Activated CD8-positive, alpha-beta memory T cell treated with anti-CD3 and anti-CD28 coated beads, Interleukin-2, amount 50 U/mL, for 24 hours (primary cell): Measurements from ENCODE around the gene ATF3.

Experiments
- DNase-seq: peaks from one replicate; pipeline ENCODE4 v3.0.0-alpha.2; 2020; ENCODE audit errors: extremely low read depth

ATF3 gene

DNA sequence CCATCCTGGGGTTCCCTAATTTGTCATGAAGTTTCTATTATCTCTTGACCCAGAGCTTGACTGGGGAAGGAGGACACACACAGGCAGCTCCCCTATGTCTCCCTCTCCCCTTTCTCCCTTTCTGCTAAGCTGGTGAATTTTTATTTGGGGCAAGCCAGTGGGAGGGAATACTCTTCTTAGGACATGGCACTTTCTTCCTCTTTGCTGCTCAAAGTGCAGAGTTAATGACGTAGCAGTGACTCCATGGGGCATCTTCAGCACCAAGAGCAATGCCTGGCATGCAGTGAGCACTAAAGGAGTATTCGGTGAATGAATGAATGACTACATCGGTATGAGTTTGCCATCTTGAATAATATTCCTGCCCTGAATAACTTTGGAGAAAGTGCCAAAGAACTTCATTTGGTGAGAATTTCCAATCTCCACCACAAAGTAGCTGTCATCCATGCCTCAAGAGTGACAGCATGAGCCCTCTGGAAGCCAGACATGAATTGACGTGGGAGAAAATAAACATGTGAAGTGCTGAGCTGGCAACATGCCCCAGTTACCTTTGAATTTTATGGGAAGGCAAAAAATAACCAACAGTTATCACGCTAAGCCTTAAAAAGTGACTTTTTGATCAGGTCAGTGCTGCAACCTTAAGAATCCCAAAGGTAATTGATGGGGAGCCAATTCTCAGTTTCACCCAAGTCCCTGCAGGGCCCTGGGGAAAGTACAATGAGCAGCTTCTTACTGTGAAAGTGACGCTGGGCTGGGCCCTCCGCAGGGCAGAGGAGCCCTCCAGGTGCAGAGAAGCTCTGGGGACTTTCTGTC, 22.1 kb upstream of the ATF3 start:
- no peak for DNase-seq

DNA sequence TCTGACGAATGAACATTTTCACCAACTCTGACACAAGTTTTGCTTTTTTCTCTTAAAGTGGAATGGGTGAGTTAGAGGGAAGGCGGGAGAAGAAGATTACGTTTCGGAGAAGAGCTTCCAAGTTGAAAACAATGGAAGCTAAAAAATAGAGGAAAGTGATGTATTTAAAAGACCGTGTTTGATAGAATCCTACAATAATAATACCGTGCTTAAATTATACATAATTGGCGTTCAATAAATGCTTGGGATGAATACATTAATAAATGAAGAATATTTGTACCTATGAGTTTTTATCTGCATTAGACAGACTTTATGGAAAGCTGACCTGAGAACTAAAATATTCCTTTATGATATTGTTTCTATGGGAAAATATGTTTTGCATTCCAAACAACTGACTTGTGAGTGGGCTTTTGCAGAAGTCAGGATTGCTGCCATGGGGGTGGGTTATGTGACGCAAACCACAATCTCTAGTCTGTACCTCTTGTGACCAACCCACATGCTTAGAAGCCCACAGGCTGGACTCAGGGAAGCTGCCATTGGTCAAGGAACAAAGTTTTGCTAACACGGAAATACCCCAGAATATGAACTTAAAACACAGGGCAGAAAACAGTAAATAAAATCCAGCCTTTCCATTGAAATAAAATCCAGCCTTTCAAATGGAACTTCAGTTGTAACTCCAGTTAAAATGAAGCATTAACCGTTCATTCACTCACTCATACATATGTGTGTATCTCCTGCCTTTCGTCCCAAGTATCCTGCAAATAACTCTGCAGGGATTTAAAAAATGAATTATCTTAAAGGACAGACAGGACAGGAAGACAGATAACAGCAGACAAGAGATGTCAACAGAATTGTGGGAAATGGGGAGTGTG, 21.3 kb upstream of the ATF3 start:
- DNase-seq = no peak

DNA sequence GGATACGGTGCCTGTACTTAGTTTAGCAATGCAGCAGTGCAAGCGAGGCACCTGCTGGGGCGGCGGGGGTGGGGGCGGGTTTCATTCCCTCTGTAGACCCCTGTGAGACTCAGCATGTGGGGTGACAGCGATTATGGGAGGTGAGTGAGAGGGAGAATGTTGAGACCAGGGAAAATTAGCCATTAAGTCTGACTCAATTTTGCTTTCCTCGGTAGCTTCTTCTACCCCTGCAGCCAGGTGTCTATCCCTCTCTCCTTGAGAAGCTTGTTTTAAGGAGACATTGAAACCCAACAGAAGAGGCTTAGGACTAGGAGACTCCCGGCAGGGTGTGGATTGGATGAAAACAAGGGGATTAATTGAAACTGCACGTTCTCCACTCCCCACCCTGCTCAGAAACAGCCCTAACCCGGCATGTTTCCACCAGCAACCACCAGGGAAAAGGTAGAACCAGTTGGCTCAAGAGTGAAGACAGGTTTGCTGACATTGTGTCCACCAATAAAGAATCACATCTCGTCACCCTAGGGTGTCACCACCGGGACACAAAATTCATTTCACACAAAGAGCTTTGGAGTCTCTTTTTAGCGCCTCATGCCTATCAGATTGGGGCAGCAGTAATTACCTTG, 20.6 kb upstream of the ATF3 start:
- no peak for DNase-seq

DNA sequence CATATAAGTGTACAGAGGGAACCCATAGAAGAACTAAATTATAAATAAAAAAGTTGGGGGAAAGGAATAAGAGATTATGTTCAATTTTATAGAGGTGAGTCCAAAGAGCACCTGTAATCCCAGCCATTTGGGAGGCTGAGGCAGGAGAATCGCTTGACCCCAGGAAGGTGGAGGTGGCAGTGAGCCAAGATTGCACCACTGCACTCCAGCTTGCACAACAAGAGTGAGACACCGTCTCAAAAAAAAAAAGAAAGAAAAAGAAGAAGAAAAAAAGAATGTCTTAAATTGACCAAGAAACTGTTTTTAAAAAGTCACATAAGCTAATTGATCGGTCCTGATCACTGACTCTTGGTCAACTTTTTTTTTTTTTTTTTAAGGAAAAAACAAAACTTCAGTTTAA, 19.1 kb upstream of the ATF3 start:
- DNase-seq = no peak

DNA sequence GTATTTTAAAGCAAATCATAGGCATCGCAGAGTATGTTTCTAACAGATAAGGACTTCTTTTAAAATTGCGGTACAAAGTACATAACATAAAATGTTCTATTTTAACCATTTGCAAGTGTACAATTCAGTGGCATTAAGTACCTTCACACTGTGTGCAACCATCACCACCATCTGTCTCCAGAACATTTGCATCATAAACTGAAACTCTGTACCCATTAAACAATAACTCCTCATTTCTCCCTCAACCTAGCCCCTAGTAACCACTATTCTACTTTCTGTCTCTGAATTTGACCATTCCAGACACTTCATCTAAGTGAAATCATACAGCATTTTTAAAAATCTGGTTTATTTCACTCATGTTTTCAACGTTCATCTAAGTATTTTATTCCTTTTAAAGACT, 16.6 kb upstream of the ATF3 start:
- DNase-seq = no peak

DNA sequence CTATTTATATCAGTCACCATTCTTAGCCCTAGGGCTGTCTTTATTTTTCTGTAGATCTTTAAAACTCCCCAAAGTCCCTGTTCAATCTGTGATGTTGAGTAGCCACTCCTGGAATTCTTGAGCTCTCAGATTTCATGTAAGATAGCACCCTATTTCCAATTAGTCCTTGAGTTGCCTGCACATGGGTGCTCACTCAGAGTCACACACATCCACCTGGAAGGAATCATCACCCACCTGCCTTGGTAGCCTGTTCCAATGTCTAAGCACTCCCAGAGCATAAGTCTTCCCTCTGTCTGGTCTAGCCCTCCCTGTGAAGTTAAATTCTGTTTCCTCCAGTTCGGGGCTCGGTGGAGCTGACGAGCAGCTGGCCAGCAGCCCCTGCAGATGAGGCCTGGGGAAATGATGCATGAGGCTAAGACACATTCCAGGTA, 14.7 kb upstream of the ATF3 start:
- no peak for DNase-seq

DNA sequence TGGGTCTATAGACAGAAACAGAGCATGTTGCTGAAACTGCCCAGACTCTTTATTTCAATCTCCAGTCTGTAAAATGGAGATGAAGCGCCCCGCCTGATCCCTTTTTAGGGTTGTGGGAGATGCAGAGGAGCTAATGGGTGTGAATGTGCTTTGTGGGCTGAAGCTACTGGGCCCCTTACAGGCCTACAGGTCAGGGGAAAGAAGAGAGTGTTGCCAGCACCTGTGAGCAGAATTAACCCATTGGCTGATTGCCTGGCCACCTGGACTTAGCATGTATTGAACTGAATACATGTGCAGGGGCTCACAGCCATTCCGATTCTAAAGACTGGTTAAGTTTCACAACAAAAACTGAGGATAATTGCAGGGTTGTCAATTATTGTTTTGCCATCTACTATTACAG, 13.9 kb upstream of the ATF3 start:
- no peak for DNase-seq

DNA sequence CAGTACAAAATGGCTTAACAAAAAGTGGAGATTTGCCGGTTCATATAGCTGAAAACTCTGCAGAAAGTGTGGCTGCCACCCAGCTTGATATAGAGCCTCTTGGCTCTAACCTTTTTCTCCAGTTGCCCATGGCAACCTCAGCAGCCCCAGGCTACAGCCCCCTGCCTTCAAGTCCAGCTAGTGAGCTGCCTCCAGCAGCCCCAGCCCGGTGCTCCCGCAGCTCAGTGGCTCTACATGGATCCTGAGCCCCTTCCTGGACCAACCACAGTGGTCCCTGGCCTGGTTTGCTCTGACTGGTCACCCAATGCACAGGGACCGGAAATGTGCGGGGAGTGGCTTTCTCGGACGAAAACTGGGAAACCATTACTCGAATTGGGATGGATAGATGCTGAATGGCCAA, 13.3 kb upstream of the ATF3 start:
- no peak for DNase-seq

DNA sequence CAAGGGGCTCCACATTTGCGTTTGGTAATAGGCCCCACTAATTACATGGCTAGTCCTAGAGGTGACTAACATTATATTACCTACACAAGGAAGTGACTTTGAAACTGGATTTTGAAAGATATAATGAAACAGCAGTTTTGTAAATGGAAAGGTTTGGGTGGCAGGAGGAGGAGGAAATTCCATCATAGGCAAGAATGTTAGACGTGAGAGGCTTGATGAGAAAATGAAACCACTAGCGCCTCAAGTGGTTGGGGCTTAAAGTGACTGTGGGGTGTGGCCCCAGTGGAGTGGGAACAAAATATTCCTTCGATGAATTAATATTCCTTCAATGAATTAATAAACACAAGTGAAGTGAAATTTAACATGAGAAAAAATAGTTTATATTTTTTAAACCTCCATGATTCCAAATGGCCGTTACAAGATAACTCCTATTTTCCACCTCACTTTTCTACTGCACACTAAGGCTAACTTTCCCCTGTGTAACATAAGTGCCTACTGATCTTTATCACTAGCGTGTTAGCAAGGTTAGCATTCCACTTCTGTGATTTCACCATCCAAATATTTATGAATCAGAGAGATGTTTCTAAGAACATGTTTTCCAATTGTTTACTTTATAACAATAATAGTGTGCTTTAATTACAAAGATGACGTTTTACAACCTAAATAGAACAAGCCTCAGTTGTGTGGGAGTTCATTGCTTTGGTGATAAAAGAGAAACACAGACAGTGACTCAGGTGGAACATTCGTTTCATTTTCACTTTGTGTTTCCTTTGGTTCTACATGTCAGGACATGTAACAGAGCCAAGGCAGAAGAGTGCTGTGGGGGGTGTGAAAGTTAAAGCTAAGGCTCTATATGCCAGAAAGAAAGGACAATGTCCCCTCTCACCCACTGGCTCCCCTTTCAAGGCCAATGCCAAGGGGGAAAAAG, 12.5 kb upstream of the ATF3 start:
- no peak for DNase-seq

DNA sequence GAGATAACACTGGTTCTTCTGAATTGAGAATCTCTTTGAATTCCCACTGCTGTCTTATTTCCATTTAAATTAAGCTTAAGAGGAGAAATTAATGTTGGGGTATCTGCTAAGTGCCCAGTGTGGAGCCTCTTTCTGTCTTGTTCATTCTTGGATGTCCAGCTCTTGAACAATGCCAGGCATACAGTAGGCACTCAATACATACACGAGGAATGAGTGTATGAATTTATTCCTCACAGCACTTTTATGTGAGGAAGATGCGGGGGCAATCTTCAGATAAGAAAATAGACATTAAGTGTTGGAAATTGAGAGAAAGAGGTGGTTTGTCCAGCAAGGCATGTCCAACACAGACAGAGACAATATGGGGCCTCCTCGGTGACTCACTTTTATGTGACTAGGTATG, 11.8 kb upstream of the ATF3 start:
- no peak for DNase-seq

DNA sequence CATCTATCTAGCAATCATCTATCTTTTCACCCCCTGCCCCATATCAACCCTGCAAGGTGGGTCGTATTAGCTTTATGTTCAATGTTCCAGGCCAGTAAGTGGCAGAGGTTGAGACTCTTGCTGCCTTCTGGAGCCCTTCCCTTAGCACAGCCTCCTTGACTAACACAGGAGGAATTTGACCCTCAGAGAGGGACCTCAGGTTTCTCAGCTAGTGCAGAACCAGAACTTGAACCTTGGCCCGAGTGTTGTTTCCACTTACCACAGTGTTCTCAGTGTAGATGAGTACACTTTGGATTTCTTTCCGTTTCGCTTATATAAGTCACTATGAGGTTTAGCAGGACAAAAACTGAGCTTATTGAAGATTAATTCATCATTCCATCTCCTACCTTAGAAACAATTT, 11.1 kb upstream of the ATF3 start:
- no peak for DNase-seq

DNA sequence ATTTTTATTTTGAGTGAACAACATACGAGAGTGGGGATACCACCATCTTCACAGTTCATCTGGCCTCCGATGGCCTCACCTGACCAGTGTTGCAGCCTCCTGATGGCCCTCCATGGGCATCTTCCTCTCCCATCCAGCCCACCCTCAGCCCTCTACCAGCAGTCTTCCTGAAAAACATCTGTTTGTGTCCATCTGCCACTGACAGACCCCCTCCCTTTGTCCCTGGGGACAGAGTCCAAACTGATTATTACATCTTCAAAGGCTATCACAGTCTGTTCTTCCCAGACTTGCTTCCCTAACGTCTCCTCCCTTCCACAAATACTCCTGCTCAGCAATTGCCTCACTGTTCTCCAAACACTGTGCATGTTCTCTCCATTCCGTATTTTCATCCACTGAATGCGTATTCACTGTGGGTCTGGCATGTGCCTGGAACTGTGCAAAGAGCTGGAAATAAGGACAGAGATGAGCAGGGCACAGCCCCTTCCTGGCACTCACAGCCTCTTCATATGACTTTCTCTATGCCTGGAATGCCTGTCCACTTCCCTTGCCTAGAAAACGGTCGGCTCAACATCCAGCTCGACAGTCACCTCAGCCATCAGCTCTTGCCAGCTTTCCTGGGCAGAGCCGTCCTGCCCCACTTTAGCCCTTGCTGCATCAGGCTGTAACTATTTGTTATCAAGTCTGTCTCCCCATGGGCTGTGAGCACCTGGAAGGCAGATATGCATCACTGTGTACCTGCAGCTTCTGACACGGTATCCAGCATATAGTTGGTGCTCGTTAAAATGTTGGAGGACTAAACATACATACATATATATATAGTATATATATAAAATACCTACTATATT, 8.3 kb upstream of the ATF3 start:
- no peak for DNase-seq

DNA sequence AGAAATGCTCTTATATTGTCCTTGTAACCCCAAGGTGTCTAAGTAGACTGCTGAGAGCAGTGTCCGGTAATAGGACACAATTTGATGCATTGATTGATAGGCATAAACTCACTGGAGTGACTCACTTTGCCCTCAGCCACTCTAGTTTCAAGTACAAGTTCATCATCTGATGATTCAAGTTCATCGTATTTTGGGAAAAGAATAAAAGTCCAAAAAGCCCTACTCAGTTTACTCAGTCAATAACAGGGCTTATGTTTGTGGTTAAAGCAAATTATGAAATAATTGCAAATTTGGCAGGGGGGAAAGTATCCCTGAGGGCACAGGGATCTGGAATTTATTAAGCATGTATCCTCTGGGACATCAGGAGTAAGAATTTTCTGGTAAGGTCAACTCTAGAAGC, 7.6 kb upstream of the ATF3 start:
- no peak for DNase-seq

DNA sequence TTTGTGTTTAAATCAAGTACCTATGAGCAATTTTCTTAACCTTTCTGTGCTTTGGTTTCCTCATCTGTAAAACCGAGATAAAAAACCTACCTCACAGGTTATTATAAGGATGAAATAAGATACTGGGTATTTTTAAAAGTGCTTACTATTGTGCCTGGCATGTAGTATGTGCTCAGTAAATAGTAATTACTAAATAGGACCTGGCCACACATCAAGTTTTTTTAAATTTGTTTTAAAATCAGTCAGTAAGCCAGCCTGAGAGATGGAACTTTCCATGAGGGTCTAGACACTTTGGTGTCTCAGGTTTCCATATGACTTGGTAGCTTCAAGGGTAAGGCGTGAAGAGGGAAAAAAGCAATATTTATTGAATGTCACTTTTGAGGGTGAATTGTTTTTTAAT, 7.0 kb upstream of the ATF3 start:
- no peak for DNase-seq

DNA sequence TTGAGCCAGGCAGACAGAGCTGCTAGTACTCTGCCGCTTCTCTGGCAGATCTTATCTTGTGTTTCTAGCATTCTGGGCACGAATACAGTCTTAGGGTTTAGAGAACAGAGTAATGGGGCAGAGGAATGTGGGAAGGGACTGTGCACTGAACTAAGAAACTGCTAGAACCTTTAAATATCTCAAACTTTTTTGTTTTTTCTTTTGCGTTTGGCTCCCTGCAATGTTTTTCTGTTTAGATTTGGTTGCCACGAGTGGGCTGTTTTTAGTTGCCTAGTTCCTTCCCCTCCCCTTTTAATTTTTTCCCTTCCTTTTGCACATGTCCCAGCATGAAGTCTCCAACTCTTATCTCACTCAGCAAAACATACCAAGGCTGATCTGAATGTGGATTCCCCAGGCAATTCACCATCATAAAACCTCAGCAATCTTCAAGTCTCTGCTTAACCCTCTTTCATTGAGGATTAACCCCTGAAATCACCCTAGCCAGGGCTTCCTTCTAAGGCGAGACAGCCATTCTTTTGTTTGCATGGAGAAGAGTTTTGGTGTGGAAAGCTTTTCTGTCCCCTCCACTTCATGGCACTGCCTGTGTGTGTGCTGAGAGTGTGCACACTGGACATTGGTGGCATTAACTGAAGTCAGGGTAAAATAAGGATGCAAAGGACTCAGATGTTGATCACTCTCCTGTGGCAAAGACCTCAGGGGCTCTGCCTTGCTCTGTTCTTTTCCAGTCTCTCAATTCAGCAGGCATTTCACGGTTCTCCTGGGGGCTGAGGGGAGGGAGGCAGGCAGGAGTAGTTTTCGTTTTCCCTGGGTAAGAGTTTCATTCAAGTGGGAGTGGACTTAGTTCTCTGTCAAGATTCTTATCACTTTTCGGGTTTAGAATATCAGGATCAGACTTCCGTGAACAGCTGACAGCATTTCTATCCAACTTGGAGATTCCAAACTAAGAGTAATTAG, 2.8 kb upstream of the ATF3 start:
- no peak for DNase-seq

DNA sequence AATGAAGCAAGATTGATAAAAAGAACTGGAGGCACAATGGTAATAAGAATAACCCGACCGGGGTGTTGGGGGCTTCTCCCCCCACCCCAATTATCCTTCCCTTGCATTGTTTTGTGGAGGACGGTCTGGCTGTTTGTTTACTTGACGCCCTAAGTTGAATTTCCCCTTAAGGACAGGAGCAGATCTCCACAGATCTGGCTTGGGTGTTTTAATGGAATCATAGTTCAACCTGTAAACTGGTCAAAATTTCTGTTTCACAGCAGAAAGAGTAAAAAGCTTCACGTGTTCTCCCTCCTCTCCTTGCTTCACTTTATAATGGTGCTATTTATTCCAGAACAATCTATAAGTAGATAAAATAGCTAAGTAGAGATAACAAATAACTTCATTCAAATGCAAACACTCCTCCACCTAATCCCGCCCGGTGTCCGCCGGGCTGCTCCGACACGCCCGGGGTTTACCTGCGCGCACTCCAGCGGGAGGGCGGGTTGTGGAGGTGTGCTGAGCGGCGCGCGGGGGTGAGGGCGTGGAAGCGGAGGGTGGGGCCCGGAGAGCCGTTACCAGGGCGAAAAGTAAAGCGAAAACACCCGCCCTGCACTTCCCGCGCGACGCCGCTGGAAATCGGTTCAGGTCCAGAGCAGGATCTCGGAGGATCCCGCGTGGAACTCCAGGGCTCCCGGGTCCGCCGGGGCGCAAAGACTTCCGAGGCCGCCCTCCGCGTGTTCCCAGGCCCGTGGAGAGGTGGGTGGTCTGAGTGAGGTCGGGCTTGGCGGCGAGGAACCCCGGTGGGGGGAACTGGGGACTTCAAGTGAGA, 2.0 kb upstream of the ATF3 start:
- no peak for DNase-seq

DNA sequence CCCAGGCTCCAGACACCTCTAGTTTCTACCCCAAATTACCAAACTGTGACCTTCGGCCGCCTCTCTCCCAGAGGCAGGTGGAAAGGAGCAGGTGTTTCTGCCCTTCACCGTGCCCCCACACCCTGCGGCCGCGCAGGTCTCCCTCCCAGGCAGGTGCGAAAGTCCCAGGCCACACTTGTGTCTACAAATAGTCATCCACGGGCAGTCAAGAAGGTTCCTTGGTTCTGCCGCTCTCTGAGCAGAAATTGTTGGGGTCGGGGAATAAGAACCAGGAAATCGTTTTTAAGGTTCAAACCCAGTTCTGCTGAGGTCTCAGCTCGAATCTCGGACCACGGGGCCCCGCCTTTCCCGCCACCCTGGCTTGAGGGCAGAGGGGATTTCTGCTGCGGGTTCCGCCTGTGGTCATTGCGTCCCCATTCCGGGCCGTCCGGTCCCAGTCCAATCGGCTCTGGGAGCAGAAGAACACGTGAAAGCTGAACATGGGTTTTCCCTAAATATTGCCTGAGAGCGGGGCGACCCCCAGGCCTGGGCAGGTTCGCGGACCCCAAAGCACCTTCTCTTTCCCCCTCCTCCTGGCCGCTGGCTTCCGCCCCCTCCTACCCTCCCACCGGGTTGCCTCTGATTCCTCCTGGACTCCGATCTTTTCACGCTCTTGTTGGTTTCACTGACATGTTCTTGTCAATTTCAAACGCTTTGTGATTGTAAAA, 1.2 kb upstream of the ATF3 start:
- no peak for DNase-seq

DNA sequence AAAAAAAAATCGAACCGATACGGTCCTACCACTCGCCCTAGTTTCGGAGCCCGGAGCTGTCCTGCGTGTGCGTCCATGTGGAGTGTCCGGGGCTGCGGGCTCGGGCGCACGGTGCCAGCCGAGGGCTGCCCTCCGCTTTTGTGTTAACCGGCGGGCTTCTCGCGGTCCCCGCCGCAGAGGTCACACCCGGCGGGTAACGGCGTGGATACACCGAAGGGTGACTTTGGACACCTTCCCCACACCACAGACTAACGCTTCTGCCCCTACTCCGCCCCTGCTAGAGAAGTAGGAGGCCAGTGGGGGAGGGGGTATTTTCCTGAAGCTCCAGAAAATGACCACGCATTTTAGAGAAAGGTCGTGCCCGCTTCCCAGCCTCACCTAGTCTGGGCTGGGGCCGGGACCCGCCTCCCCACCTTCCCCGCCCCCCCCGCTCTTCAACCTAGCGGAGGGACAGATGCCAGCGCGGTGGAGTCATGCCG, 609 bp upstream of the ATF3 start:
- DNase-seq = no peak
